ENCODE data around the gene ZNF827. TPM values are rescaled to one million over a fixed set of nuclear protein-coding genes. Genes with fewer than 3 reads are reported as not detected.

ZNF827 gene
- total and polyA plus RNA-seq, 2 experiments from 2014 or later, result 7.8 to 17.5 TPM

- no peaks in the 10 kb centered on the region for H3K36me3 ChIP-seq (replicated peaks; ENCODE audit: insufficient read depth, low read depth)
- no peak overlapping the region for H3K27ac ChIP-seq
Observed at GRCh38 chr4:145822581-145822980, 116.0 kb downstream of the ZNF827 start.

GRCh38 chr4:145822181-145822580, 116.4 kb downstream of the ZNF827 start:
- no peaks in the 10 kb centered on the region for H3K79me2 ChIP-seq
- no peaks in the 10 kb centered on the region for H3K9me3 ChIP-seq (ENCODE audit: low read depth)
- no peaks in the 10 kb centered on the region for H3K27me3 ChIP-seq
- no peak overlapping the region for H3K4me2 ChIP-seq
- H4K20me1 ChIP-seq (ENCODE audit: insufficient read depth, poor library complexity, severe bottlenecking), result no peaks in the 10 kb centered on the region
- H3K4me3 ChIP-seq, result no peak overlapping the region
- H3K9me2 ChIP-seq (replicated peaks; ENCODE audit: insufficient read depth), result no peaks in the 10 kb centered on the region
- H3K36me3 ChIP-seq (replicated peaks; ENCODE audit: insufficient read depth, low read depth), result no peaks in the 10 kb centered on the region
- 90% methylated on average over 3 of the region's 3 CpGs for WGBS (ENCODE audit: low lambda C conversion rate, missing lambda C conversion rate)
- H2AFZ ChIP-seq, result no peak overlapping the region
- no peaks in the 10 kb centered on the region for H3K4me1 ChIP-seq (ENCODE audit: insufficient read depth)
- no peak for DNase-seq (ENCODE audit: low spot score)
- TF ChIP-seq CTCF (IDR thresholded peaks at IDR 0.05; ENCODE audit: poor library complexity), result no peak
- TF ChIP-seq EZH2phosphoT487 (IDR thresholded peaks at IDR 0.05; ENCODE audit: low read depth, severe bottlenecking, unreplicated experiment), result no peak
- TF ChIP-seq EZH2 (IDR thresholded peaks at IDR 0.05; ENCODE audit: borderline replicate concordance), result no peak
- no peak overlapping the region for H3K27ac ChIP-seq

More at GRCh38 chr4:145822581-145822980, 116.0 kb downstream of the ZNF827 start:
- no peaks in the 10 kb centered on the region for H3K9me2 ChIP-seq (replicated peaks; ENCODE audit: insufficient read depth)
- TF ChIP-seq EZH2phosphoT487 (IDR thresholded peaks at IDR 0.05; ENCODE audit: low read depth, severe bottlenecking, unreplicated experiment), result no peak
- no peak for TF ChIP-seq CTCF (IDR thresholded peaks at IDR 0.05; ENCODE audit: poor library complexity)
- no peak for TF ChIP-seq EZH2 (IDR thresholded peaks at IDR 0.05; ENCODE audit: borderline replicate concordance)
- H3K4me2 ChIP-seq, result no peak overlapping the region
- DNase-seq (ENCODE audit: low spot score), result no peak
- no peaks in the 10 kb centered on the region for H3K9me3 ChIP-seq (ENCODE audit: low read depth)
- no peaks in the 10 kb centered on the region for H3K4me1 ChIP-seq (ENCODE audit: insufficient read depth)
- no peaks in the 10 kb centered on the region for H3K27me3 ChIP-seq
- no peaks in the 10 kb centered on the region for H4K20me1 ChIP-seq (ENCODE audit: insufficient read depth, poor library complexity, severe bottlenecking)
- 97% methylated on average over 4 of the region's 4 CpGs for WGBS (ENCODE audit: low lambda C conversion rate, missing lambda C conversion rate)
- H2AFZ ChIP-seq, result no peak overlapping the region
- H3K4me3 ChIP-seq, result no peak overlapping the region
- H3K79me2 ChIP-seq, result no peaks in the 10 kb centered on the region

- H3K27ac ChIP-seq, result no peak overlapping the region
- no peak overlapping the region for H2AFZ ChIP-seq
- H3K9me2 ChIP-seq (replicated peaks; ENCODE audit: insufficient read depth), result no peaks in the 10 kb centered on the region
- TF ChIP-seq EZH2 (IDR thresholded peaks at IDR 0.05; ENCODE audit: borderline replicate concordance) (no peak), EZH2phosphoT487 (IDR thresholded peaks at IDR 0.05; ENCODE audit: low read depth, severe bottlenecking, unreplicated experiment) (no peak), CTCF (IDR thresholded peaks at IDR 0.05; ENCODE audit: poor library complexity) (no peak)
- H3K9me3 ChIP-seq (ENCODE audit: low read depth), result no peaks in the 10 kb centered on the region
- no peaks in the 10 kb centered on the region for H3K4me1 ChIP-seq (ENCODE audit: insufficient read depth)
- no peak for DNase-seq (ENCODE audit: low spot score)
- H3K79me2 ChIP-seq, result no peaks in the 10 kb centered on the region
- 85% methylated on average over 4 of the region's 4 CpGs for WGBS (ENCODE audit: low lambda C conversion rate, missing lambda C conversion rate)
- H4K20me1 ChIP-seq (ENCODE audit: insufficient read depth, poor library complexity, severe bottlenecking), result no peaks in the 10 kb centered on the region
- no peak overlapping the region for H3K4me2 ChIP-seq
- no peaks in the 10 kb centered on the region for H3K36me3 ChIP-seq (replicated peaks; ENCODE audit: insufficient read depth, low read depth)
- H3K4me3 ChIP-seq, result no peak overlapping the region
- H3K27me3 ChIP-seq, result no peaks in the 10 kb centered on the region
Observed at GRCh38 chr4:145821766-145822165, 116.9 kb downstream of the ZNF827 start.

GRCh38 chr4:145820407-145820806, 118.2 kb downstream of the ZNF827 start:
- Histone ChIP-seq H3K27ac (no peak overlapping the region), H3K4me2 (no peak overlapping the region), H3K36me3 (replicated peaks; ENCODE audit: insufficient read depth, low read depth) (no peaks in the 10 kb centered on the region), H3K27me3 (no peaks in the 10 kb centered on the region), H2AFZ (no peak overlapping the region), H4K20me1 (ENCODE audit: insufficient read depth, poor library complexity, severe bottlenecking) (no peaks in the 10 kb centered on the region), H3K79me2 (no peaks in the 10 kb centered on the region), H3K9me3 (ENCODE audit: low read depth) (no peaks in the 10 kb centered on the region), H3K9me2 (replicated peaks; ENCODE audit: insufficient read depth) (no peaks in the 10 kb centered on the region), H3K4me1 (ENCODE audit: insufficient read depth) (no peaks in the 10 kb centered on the region), H3K4me3 (no peak overlapping the region)
- TF ChIP-seq EZH2 (IDR thresholded peaks at IDR 0.05; ENCODE audit: borderline replicate concordance) (no peak), EZH2phosphoT487 (IDR thresholded peaks at IDR 0.05; ENCODE audit: low read depth, severe bottlenecking, unreplicated experiment) (no peak), CTCF (IDR thresholded peaks at IDR 0.05; ENCODE audit: poor library complexity) (no peak)
- no peak for DNase-seq (ENCODE audit: low spot score)
- WGBS (ENCODE audit: low lambda C conversion rate, missing lambda C conversion rate), result 82% methylated on average over 3 of the region's 3 CpGs
